ENCODE measurements around the gene DNAAF8.

- TF ChIP-seq SUZ12 (IDR thresholded peaks at IDR 0.05; ENCODE audit: extremely low read depth, insufficient read depth, insufficient read length) = no peak
- TF ChIP-seq YY1 (IDR thresholded peaks at IDR 0.05; ENCODE audit: insufficient read depth, insufficient read length) = no peak
- no peak for TF ChIP-seq ZNF274 (IDR thresholded peaks at IDR 0.05; ENCODE audit: low read depth, low read length)
Measured at GRCh38 chr16:4696172-4696904, 38.0 kb upstream of the DNAAF8 start.
